ENCODE results near the gene AIF1L.

Gene AIF1L

DNA sequence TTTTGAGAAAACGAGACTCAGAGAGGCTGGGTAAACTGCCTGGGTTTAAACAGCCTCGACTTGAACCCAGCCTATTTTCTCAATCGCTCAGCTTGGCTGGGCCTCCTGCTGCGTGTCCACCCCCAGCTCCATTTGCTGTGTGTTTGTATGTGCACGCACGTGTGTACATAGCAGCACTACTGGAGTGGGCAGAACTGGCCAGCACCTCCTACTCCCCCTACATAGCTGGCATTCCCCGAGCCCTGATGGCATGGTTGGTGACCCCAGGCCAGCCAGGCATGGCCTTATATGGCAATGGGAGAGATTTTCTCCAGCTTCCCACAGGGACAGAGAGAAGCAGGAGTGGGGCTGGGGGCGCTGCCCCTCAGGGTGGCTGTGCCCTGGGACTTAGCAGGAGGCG is 4.1 kb downstream of the AIF1L start:
- no peak overlapping the region; the same call in 1 of the 2 replicates for H3K27ac ChIP-seq
- no peak for TF ChIP-seq ZFX (IDR thresholded peaks at IDR 0.05)
- TF ChIP-seq, protein P1, sequence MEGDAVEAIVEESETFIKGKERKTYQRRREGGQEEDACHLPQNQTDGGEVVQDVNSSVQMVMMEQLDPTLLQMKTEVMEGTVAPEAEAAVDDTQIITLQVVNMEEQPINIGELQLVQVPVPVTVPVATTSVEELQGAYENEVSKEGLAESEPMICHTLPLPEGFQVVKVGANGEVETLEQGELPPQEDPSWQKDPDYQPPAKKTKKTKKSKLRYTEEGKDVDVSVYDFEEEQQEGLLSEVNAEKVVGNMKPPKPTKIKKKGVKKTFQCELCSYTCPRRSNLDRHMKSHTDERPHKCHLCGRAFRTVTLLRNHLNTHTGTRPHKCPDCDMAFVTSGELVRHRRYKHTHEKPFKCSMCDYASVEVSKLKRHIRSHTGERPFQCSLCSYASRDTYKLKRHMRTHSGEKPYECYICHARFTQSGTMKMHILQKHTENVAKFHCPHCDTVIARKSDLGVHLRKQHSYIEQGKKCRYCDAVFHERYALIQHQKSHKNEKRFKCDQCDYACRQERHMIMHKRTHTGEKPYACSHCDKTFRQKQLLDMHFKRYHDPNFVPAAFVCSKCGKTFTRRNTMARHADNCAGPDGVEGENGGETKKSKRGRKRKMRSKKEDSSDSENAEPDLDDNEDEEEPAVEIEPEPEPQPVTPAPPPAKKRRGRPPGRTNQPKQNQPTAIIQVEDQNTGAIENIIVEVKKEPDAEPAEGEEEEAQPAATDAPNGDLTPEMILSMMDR (conservative IDR thresholded peaks at IDR 0.05), result no peak

DNA sequence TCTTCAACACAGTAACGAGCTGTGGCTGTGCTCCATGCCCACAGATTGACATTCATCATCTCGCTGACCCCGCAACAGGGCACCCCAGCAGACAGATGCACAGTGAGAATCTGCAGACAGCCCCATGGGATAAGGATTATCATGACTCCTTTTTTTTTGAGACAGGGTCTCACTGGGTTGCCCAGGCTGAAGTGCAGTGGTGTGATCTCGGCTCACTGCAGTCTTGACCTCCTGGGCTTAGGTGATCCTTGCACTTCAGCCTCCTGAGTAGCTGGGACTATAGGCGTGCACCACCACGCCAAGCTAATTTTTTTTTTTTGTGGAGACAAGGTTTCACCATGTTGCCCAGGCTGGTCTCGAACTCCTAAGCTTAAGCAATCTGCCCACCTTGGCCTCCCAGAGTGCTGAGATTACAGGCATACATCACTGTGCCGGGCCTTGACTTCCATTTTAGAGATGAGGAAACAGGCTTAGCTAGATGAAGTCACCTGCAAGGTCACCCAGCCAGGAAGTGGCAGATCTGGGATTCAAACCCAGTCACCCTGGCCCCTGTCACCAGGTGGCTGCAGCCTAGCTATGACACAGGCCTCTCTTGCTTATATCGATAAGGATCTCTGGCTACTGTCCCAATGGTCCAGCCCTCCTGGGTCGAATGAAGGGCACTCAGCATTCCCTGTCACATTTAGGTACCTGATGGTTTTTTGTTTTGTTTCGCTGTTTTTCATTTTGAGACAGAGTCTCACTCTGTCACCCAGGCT is 5.1 kb downstream of the AIF1L start:
- TF ChIP-seq, protein P1 (conservative IDR thresholded peaks at IDR 0.05), result no peak
- no peak for TF ChIP-seq ZFX (IDR thresholded peaks at IDR 0.05)
- H3K27ac ChIP-seq, result peak overlapping the region; percentile 22

DNA sequence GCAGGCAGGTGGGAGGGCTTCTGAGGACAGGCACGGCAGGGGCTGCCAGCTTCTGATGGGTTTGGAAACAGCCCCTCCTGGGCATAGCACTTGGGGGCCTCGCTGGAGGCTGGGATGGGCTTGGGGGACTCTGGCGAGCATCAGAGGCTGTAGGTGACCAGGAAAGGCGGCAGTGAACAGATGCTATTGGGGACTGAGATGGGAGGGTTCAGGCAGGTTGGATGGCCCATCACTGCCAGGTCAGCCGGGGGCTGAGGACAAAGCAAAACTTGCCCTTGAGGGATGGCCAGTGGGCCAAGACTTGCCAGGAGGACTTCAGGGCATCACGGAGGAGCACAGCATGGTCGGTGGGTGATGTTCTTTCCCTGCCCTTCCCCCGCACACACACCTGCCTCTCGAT is 6.7 kb downstream of the AIF1L start:
- TF ChIP-seq, protein P1 (conservative IDR thresholded peaks at IDR 0.05), result no peak
- no peak for TF ChIP-seq ZFX (IDR thresholded peaks at IDR 0.05)
- H3K27ac ChIP-seq, result no peak overlapping the region

DNA sequence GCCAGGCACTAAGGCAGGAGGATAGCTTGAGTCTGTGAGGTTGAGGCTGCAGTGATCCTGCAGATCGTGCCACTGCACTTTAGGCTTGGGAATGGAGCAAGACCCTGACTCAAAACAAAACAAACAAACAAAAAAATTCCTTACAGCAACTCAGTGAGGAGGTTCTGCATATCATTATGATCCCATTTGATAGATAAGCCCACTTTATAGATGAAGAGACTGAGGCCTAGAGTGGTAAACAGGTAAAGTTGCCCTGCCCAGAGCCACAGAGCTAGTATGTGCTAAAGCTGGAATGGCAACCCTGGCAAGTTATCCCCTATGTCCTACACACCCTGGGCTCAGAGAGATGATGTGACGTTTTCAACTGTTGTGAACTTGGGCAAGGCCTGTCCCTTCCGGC is 7.2 kb downstream of the AIF1L start:
- TF ChIP-seq, protein P1 (conservative IDR thresholded peaks at IDR 0.05), result no peak
- TF ChIP-seq ZFX (IDR thresholded peaks at IDR 0.05), result no peak
- no peak overlapping the region for H3K27ac ChIP-seq

DNA sequence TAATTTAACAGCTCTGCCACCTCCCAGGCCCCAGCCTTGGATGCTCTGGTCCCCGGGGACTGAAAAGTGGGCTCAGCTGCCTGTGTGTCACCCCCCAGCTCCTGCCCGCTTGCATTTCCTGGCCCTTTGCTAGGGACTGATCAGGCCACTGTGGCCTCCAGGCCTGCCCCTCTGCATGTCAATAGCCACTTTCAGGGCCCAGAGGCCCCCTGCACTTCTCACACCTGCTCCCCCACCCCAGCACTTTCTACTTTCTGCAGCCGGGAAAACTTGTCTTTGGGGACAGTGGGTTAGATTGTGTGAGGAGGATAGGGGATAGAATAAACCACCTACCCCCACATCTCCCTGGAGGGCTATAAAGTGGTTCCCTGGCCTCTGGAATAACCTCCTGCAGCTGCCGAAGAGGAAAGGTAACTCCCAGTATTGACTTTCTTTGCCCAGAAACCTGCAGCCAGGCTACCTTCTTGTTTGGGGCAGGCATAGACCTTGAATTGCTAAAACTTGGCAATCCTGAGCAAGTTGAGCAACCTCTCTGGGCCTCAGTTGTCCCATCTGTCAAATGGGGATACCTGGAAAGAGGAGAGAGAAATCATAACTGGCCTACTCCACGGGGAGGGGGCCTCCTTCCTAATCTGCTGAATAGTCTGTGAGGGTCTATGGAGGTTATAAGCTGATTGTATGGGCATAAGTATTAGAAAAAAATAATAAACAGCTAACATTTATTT is 7.8 kb downstream of the AIF1L start:
- TF ChIP-seq, protein P1 (conservative IDR thresholded peaks at IDR 0.05), result no peak
- TF ChIP-seq ZFX (IDR thresholded peaks at IDR 0.05), result no peak
- no peak overlapping the region for H3K27ac ChIP-seq

DNA sequence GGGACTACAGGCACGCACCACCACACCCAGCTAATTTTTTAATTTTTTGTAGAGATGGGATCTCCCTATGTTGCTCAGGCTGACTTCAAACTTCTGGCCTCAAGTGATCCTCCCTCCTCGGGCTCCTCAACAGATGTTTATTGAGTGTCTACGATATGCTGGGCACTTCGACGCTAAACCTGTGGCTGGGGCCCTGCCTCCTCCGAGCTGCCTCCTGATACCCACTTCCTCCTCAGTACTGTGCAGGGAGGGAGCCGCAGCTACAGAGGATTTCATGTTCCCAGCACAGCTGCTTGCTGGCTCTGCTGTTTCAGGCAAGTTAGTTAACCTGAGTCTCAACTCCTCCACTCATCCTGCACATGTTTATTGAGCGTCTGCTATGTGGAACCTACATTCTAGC is 9.6 kb downstream of the AIF1L start:
- no peak overlapping the region for H3K27ac ChIP-seq
- TF ChIP-seq, protein P1 (conservative IDR thresholded peaks at IDR 0.05), result no peak
- no peak for TF ChIP-seq ZFX (IDR thresholded peaks at IDR 0.05)

DNA sequence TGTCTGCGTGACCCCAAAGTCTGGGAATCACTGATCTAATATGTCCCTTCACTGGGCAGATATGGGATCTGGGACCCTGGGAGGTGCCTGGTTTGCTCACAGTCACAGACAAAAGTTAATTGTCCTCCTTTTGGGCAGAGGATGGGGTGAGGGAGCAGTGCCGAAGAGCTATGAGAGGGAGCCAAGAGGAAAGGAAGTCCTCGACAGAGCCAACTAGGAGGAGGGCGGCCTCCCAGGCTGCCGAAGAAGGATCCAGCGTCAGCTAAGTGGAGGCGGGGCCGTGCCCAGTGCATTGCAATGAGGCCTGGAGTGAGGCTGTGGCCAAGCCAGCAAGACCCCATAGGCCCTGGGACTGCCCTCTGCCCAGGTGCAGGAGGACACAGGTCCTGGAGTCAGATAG is 11.4 kb downstream of the AIF1L start:
- H3K27ac ChIP-seq, result no peak overlapping the region
- no peak for TF ChIP-seq ZFX (IDR thresholded peaks at IDR 0.05)
- TF ChIP-seq, protein P1 (conservative IDR thresholded peaks at IDR 0.05), result no peak

All from C4-2B (cell line).